DND-41 (cell line): ENCODE measurements around the gene CCL24.
"Not testable (repeated sequence)": the region's sequence is repeated elsewhere in the genome, so short reads cannot be mapped to it uniquely, and the experiment has no call there.

Experiments used
- ATAC-seq: fragments of 200-7000 bp; cut with Tn5 transposase; 3 replicates; pipeline ENCODE4 v1.9.1; 2021; ENCODE audit warnings: low read depth; ENCODE audit not compliant: insufficient read depth
- DNase-seq: peaks from one replicate; pipeline ENCODE4 v3.0.0-alpha.2; 2020
- H2AFZ ChIP-seq: 2 replicates; pipeline ENCODE4 v1.6.0; 2012; ENCODE audit warnings: low read depth, low read length
- H3K27ac ChIP-seq: 2 replicates; pipeline ENCODE4 v1.5.1; 2012; ENCODE audit warnings: low read length, inconsistent platforms
- H3K27me3 ChIP-seq: fragments of 200-600 bp; sonication (generic); 2 replicates; pipeline ENCODE4 v1.6.0; 2012; ENCODE audit warnings: low read length, mild to moderate bottlenecking, inconsistent platforms; ENCODE audit not compliant: insufficient read depth, poor library complexity
- H3K36me3 ChIP-seq: 2 replicates; pipeline ENCODE4 v1.5.1; 2012; ENCODE audit warnings: low read length, inconsistent platforms; ENCODE audit not compliant: insufficient read depth
- H3K4me1 ChIP-seq: 2 replicates; pipeline ENCODE4 v1.5.1; 2012; ENCODE audit warnings: mild to moderate bottlenecking, low read length; ENCODE audit not compliant: insufficient read depth
- H3K4me2 ChIP-seq: 2 replicates; pipeline ENCODE4 v1.6.0; 2012; ENCODE audit warnings: mild to moderate bottlenecking, moderate library complexity, low read length, inconsistent platforms; ENCODE audit not compliant: insufficient read depth
- H3K4me3 ChIP-seq, 2 experiments: fragments of 200-600 bp in 1 of 2; shearing (Covaris generic) in 1 of 2; 2 replicates each; pipeline ENCODE4 v1.5.1; 2012 to 2016; ENCODE audit warnings: inconsistent platforms in 2 of 2, low read length in 2 of 2, mild to moderate bottlenecking in 2 of 2, low read depth in 1 of 2, moderate library complexity in 1 of 2
- H3K79me2 ChIP-seq: 2 replicates; pipeline ENCODE4 v1.6.0; 2012; ENCODE audit warnings: low read length, inconsistent platforms; ENCODE audit not compliant: insufficient read depth
- H3K9ac ChIP-seq: 2 replicates; pipeline ENCODE4 v1.6.0; 2012; ENCODE audit warnings: low read depth, mild to moderate bottlenecking, inconsistent platforms, low read length, moderate library complexity
- H3K9me3 ChIP-seq: 2 replicates; pipeline ENCODE4 v1.5.1; 2012; ENCODE audit warnings: low read length, moderate library complexity, mild to moderate bottlenecking, inconsistent platforms; ENCODE audit not compliant: insufficient read depth, severe bottlenecking
- H4K20me1 ChIP-seq: 2 replicates; pipeline ENCODE4 v1.6.0; 2012; ENCODE audit warnings: low read length; ENCODE audit not compliant: insufficient read depth
- EZH2 ChIP-seq: IDR thresholded peaks from 3 replicates; pipeline ENCODE4 v1.6.1; 2012; ENCODE audit warnings: borderline replicate concordance, low read depth, mild to moderate bottlenecking, moderate library complexity, low read length, inconsistent platforms; ENCODE audit not compliant: severe bottlenecking
- TF ChIP-seq, protein P1 (sequence below): IDR thresholded peaks from 2 replicates; pipeline ENCODE4 v1.5.1; 2012; ENCODE audit warnings: borderline replicate concordance, low read length, moderate library complexity, mild to moderate bottlenecking; ENCODE audit not compliant: poor library complexity, severe bottlenecking; ENCODE audit errors: extremely low read depth

CCL24 gene

DNA sequence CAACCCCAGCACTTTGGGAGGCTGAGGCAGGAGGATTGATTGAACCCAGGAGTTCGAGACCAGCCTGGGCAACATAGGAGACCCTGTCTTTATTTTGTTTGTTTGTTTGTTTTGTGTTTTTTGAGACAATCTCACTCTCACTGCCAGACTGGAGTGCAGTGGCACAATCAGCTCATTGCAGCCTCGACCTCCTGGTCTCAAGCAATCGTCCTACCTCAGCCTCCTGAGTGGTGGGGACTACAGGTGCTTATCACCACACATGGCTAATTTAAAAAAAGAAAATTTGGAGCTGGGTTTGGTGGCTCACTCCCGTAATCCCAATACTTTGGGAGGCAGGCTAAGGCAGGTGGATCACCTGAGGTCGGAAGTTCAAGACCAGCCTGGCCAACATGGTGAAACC is 30.6 kb upstream of the CCL24 start:
- ATAC-seq: no peak
- TF ChIP-seq, protein P1, sequence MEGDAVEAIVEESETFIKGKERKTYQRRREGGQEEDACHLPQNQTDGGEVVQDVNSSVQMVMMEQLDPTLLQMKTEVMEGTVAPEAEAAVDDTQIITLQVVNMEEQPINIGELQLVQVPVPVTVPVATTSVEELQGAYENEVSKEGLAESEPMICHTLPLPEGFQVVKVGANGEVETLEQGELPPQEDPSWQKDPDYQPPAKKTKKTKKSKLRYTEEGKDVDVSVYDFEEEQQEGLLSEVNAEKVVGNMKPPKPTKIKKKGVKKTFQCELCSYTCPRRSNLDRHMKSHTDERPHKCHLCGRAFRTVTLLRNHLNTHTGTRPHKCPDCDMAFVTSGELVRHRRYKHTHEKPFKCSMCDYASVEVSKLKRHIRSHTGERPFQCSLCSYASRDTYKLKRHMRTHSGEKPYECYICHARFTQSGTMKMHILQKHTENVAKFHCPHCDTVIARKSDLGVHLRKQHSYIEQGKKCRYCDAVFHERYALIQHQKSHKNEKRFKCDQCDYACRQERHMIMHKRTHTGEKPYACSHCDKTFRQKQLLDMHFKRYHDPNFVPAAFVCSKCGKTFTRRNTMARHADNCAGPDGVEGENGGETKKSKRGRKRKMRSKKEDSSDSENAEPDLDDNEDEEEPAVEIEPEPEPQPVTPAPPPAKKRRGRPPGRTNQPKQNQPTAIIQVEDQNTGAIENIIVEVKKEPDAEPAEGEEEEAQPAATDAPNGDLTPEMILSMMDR: no peak
- no peak for TF ChIP-seq EZH2
- no peak overlapping the region for H3K4me2 ChIP-seq

DNA sequence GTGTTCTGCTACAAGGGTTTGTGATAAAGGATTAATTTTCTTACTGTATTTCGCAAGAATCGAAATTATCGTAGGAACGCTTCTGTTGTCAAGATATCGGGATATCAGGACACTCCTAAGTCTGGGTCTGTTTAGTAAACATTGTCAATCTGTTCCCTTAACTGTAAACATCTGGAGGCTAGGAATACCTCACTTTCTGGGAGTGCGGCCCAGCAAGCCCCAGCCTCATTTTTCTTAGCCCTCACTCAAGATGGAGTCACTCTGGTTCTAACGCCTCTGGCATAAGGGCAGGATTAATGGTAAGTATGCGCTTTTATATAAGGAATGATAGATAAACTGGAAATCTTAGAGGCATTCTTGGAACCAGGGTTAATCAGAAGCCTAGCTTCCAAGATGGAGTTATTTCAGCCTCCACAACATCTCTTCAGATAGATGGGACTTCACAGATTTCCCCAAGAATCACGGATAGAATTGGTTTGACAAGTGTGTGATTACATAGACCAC is 30.1 kb upstream of the CCL24 start:
- H3K9me3 ChIP-seq: no peaks in the 10 kb centered on the region
- no peak overlapping the region for H3K9ac ChIP-seq
- H2AFZ ChIP-seq: no peak overlapping the region
- H3K36me3 ChIP-seq: no peaks in the 10 kb centered on the region
- TF ChIP-seq EZH2: no peak
- TF ChIP-seq, protein P1: no peak
- no peaks in the 10 kb centered on the region for H4K20me1 ChIP-seq
- no peak overlapping the region for H3K4me3 ChIP-seq
- H3K4me1 ChIP-seq: no peaks in the 10 kb centered on the region
- ATAC-seq (no peak), DNase-seq (no peak)
- no peaks in the 10 kb centered on the region for H3K79me2 ChIP-seq
- H3K4me2 ChIP-seq: no peak overlapping the region
- no peak overlapping the region for H3K27ac ChIP-seq
- H3K27me3 ChIP-seq: no peaks in the 10 kb centered on the region

More for the DNA sequence above, 30.6 kb upstream of the CCL24 start:
- no peaks in the 10 kb centered on the region for H3K27me3 ChIP-seq
- no peak overlapping the region for H2AFZ ChIP-seq
- no peak overlapping the region for H3K9ac ChIP-seq
- H3K4me3 ChIP-seq: no peak overlapping the region
- no peaks in the 10 kb centered on the region for H4K20me1 ChIP-seq
- DNase-seq: no peak
- H3K4me1 ChIP-seq: no peaks in the 10 kb centered on the region
- H3K9me3 ChIP-seq: no peaks in the 10 kb centered on the region
- no peaks in the 10 kb centered on the region for H3K36me3 ChIP-seq
- no peak overlapping the region for H3K27ac ChIP-seq
- no peaks in the 10 kb centered on the region for H3K79me2 ChIP-seq

DNA sequence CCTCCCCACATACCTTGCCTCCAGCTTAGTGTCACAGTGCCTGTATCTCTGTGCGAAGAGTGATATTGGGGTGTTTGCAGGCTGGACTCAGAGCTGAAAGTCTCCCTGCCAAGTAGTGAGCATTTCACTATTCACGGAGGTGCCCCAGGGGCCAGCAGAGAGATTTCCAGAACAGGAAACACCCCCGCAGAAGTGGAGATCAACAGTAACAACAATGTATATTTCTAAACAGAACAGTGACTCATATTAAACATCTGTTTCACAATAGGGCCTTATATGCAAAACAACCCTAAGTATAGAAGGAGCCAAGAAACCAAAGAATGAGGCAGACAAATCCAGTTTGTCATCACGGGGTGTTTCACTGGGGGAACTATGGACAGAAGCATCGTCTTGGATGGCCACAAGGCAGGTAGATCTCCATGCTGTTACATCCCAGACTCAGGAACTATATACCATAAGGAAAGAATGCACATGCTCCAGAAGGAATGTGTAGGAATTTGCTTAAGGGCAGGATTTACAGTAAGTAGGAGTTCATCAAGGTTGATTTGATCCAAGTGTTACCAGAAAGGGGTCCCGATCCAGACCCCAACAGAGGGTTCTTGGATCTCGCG is 29.3 kb upstream of the CCL24 start:
- no peak overlapping the region for H3K9ac ChIP-seq
- H3K79me2 ChIP-seq: no peaks in the 10 kb centered on the region
- ATAC-seq (no peak), DNase-seq (no peak)
- H3K9me3 ChIP-seq: no peaks in the 10 kb centered on the region
- no peaks in the 10 kb centered on the region for H3K4me1 ChIP-seq
- no peak overlapping the region for H3K4me2 ChIP-seq
- no peak overlapping the region for H3K4me3 ChIP-seq
- no peaks in the 10 kb centered on the region for H3K27me3 ChIP-seq
- TF ChIP-seq, protein P1: no peak
- TF ChIP-seq EZH2: no peak
- H3K27ac ChIP-seq: no peak overlapping the region
- H3K36me3 ChIP-seq: no peaks in the 10 kb centered on the region
- no peak overlapping the region for H2AFZ ChIP-seq
- no peaks in the 10 kb centered on the region for H4K20me1 ChIP-seq

DNA sequence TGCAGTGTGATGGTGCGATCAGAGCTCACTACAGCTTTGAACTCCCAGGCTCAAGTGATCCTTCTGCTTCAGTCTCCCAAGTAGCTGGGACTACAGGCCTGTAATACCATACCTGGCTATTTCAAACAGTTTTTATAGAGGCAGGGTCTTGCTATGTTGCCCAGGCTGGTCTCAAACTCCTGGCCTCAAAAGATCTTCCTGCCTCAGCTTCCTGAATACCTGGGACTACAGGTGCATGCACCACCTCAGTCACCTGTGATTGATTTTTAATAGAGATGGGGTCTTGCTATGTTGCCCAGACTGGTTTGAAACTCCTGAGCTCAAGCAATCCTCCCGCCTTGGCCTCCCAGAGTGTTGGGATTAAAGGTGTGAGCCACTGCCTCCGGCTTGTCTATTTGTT is 26.4 kb upstream of the CCL24 start:
- ATAC-seq: no peak
- no peak for DNase-seq
- no peak overlapping the region for H3K27ac ChIP-seq

DNA sequence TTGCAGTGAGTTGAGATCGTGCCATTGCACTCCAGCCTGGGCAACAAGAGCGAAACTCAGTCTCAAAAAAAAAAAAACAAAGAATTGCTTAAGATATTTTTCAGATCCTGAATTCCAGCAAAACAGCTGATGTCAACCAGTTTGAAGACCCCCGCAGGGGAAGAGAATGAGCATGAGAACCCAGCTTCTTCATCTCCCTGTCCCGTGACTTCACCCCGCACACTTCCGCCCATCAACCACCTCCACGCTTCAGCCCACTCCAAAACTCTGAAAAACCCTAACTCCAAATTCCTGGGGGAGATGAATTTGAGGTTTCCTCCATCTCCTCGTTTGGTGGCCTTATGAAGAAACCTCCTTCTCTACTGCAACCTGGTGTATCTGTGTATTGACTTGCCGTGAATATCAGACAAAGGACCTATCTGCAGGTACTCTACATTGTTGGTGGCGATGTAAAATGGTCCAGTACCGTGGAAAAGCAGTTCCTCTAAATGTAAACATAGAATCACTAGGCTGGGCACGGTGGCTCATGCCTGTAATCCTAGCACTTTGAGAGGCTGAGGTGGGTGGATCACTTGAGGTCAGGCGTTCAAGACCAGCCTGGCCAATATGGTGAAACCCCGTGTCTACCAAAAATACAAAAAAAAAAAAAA is 24.8 kb upstream of the CCL24 start:
- not testable (repeated sequence) for H3K4me1 ChIP-seq, H3K79me2 ChIP-seq, H3K27me3 ChIP-seq, H3K9me3 ChIP-seq, H3K4me3 ChIP-seq, H2AFZ ChIP-seq, DNase-seq, H3K9ac ChIP-seq, H4K20me1 ChIP-seq, H3K27ac ChIP-seq, H3K36me3 ChIP-seq, H3K4me2 ChIP-seq, ATAC-seq

More for the DNA sequence above, 26.4 kb upstream of the CCL24 start:
- no peaks in the 10 kb centered on the region for H3K9me3 ChIP-seq
- H2AFZ ChIP-seq: no peak overlapping the region
- H3K4me1 ChIP-seq: no peaks in the 10 kb centered on the region
- H3K79me2 ChIP-seq: no peaks in the 10 kb centered on the region
- TF ChIP-seq, protein P1: no peak
- TF ChIP-seq EZH2: no peak
- H3K36me3 ChIP-seq: no peaks in the 10 kb centered on the region
- no peak overlapping the region for H3K9ac ChIP-seq
- H3K4me3 ChIP-seq: no peak overlapping the region
- no peak overlapping the region for H3K4me2 ChIP-seq
- no peaks in the 10 kb centered on the region for H3K27me3 ChIP-seq
- H4K20me1 ChIP-seq: no peaks in the 10 kb centered on the region
